22Rv1 (cell line): ENCODE data around the gene ILK.

Source experiments
- CTCF ChIP-seq: fragments of 450-650 bp; IDR thresholded peaks from 2 replicates; pipeline ENCODE4 v1.5.1; 2017; ENCODE audit warnings: mild to moderate bottlenecking
- ZFX ChIP-seq: fragments of 450-650 bp; IDR thresholded peaks from 2 replicates; pipeline ENCODE4 v1.6.1; 2017; ENCODE audit warnings: antibody characterized with exemption, borderline replicate concordance

GRCh38 chr11:6570691-6571427 is 32.7 kb upstream of the ILK start:
- TF ChIP-seq CTCF (no peak), ZFX (no peak)
